Measurements from ENCODE around the gene FAM131A.

Gene FAM131A, protein sequence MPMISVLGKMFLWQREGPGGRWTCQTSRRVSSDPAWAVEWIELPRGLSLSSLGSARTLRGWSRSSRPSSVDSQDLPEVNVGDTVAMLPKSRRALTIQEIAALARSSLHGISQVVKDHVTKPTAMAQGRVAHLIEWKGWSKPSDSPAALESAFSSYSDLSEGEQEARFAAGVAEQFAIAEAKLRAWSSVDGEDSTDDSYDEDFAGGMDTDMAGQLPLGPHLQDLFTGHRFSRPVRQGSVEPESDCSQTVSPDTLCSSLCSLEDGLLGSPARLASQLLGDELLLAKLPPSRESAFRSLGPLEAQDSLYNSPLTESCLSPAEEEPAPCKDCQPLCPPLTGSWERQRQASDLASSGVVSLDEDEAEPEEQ

DNA sequence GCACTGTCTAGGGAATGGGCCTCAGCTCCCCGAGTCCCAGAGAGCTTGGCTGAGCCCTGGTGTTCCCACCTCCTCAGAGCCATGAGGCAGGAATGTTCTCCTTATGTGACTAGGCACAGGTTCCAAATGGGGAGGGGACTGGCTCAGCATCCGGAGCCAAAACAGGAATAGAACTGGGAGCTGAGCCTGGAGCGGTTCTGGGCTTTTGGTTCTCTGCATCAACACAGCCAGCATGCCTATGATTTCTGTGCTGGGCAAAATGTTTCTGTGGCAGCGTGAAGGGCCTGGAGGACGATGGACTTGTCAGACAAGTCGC lies at the start of gene FAM131A:
FAM131A (plus strand) TSS at position 202 of the 316 bp plus-strand sequence; CDS start at position 233, 31 bp downstream.
- no peak for DNase-seq

GRCh38 chr3:184289426-184289938 lies 47.9 kb upstream of the FAM131A start:
- DNase-seq: peak; percentile 85

GRCh38 chr3:184290331-184290730 lies 47.1 kb upstream of the FAM131A start:
- DNase-seq: no peak

DNA sequence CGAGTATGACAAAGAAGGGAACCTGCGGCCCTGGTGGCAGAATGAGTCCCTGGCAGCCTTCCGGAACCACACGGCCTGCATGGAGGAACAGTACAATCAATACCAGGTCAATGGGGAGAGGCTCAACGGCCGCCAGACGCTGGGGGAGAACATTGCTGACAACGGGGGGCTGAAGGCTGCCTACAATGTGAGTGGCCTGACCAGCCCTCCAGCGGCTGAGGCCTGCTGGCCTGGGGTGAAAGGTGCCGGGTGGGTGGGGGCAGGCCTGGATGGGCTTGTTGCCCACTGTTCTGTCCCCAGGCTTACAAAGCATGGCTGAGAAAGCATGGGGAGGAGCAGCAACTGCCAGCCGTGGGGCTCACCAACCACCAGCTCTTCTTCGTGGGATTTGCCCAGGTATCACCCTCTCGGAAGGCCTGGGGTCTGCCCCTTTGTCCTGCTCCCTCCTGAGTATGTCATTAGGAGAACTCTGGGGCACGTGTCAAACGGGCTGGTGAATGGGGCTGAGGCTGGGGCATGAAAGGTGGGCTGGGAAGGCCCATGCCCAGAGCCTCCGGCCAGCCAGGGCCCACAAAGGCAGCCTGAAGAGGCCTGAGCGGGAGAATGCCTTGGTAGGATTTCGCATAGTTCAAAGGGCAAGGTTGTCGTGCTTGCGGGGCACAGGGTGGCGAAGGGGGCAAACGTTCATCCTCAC lies 46.2 kb upstream of the FAM131A start:
- DNase-seq: no peak

DNA sequence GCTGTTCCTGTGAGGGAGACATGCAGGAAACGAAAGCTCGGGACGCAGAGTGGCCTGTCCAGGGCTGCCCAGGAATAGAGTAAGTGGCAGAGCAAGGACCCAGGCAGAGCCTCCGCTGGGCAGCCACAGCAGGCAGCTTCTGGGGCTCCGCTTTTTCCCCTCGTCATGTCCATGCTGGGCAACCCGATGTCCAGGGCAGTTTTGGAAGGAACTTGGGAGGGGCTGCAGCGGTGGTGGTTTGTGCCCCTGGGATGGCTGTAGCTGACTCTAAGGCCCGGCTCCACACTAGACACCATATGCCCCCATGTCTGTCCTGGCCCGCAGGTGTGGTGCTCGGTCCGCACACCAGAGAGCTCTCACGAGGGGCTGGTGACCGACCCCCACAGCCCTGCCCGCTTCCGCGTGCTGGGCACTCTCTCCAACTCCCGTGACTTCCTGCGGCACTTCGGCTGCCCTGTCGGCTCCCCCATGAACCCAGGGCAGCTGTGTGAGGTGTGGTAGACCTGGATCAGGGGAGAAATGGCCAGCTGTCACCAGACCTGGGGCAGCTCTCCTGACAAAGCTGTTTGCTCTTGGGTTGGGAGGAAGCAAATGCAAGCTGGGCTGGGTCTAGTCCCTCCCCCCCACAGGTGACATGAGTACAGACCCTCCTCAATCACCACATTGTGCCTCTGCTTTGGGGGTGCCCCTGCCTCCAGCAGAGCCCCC lies 45.5 kb upstream of the FAM131A start:
- no peak for DNase-seq

DNA sequence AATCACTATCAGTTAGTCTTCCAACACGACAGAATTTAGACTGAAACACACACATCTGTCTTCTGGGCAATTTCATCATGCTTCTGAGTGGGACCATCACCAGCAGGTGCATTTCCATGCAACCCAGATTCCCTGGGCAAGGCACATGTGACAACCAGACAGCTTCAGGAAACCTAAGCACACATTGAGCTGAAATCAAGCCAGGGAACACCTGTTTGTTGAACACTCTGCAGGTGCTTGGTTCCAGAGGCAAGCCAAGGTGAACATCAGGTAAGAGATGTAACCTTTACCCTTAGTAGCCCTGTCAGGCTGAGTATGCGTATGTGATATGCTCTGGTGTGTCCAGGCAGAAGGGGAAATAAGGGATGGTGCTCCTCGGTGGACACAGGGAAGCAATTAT lies 41.6 kb upstream of the FAM131A start:
- no peak for DNase-seq

DNA sequence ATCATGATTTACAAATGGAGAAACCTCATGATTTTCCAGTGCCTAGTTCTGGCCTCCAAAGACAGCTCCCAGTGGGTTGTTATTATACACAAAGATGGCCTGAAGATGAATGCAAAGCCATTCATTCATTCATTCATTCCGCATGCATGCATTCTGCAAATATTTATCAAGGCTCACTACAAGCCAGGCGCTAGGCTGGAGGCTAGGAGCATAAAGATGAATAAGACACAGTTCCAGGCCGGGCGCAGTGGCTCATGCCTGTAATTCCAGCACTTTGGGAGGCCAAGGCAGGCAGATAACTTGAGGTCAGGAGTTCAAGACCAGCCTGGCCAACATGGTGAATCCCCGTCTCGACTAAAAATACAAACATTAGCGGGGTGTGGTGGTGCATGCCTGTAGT lies 40.8 kb upstream of the FAM131A start:
- no peak for DNase-seq

GRCh38 chr3:184298759-184299487 lies 38.5 kb upstream of the FAM131A start, which contains the start of gene PSMD2:
Gene PSMD2 (plus strand): TSS chr3:184299241. CDS start chr3:184299267, 26 bp downstream.
- peak; percentile 99 for DNase-seq

GRCh38 chr3:184299488-184300377 lies 37.7 kb upstream of the FAM131A start:
- no peak for DNase-seq

- no peak for DNase-seq
Observed at GRCh38 chr3:184300378-184300720, 37.1 kb upstream of the FAM131A start.

DNA sequence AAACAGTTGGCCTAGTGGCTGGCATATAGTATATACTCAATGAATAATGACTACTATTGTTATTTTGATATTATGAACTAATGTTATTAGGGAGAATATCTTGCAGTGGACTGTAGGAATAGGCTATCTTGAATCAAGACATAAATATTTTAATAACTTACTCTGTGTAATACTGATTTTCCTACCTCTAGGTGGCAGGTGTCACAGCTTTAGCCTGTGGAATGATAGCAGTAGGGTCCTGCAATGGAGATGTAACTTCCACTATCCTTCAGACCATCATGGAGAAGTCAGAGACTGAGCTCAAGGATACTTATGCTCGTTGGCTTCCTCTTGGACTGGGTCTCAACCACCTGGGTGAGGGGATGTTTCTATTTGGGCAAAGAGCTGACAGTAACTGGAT lies 31.8 kb upstream of the FAM131A start:
- DNase-seq: no peak

GRCh38 chr3:184306341-184306972 lies 30.9 kb upstream of the FAM131A start:
- no peak for DNase-seq

GRCh38 chr3:184307915-184308314 lies 29.5 kb upstream of the FAM131A start:
- no peak for DNase-seq

GRCh38 chr3:184308744-184309143 lies 28.7 kb upstream of the FAM131A start:
- no peak for DNase-seq

DNA sequence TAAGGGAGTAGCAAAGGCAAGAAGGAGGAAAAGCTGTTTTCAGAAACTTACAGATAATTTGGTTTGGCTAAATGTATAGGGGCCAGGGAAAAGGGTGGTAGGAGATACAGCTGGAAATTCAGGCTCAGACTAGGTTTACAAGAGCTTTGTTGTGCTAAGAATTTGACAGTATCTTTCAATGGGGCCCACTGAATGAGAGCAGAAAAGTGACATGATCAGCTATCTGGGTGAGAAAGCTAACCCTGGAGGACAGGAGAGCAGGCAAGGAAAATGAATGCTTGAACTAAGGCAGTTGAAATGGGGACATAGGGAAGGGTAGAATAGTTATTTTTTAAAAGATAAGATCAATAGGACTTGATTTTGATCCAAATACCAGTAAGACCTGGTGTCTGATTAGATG lies 25.8 kb upstream of the FAM131A start:
- DNase-seq: no peak

GRCh38 chr3:184314363-184314699 lies 23.1 kb upstream of the FAM131A start, which contains the start of gene EIF4G1:
Gene EIF4G1 (plus strand): TSS chr3:184314606. CDS start chr3:184315797, 1,191 bp downstream.
- DNase-seq: peak; percentile 97

DNA sequence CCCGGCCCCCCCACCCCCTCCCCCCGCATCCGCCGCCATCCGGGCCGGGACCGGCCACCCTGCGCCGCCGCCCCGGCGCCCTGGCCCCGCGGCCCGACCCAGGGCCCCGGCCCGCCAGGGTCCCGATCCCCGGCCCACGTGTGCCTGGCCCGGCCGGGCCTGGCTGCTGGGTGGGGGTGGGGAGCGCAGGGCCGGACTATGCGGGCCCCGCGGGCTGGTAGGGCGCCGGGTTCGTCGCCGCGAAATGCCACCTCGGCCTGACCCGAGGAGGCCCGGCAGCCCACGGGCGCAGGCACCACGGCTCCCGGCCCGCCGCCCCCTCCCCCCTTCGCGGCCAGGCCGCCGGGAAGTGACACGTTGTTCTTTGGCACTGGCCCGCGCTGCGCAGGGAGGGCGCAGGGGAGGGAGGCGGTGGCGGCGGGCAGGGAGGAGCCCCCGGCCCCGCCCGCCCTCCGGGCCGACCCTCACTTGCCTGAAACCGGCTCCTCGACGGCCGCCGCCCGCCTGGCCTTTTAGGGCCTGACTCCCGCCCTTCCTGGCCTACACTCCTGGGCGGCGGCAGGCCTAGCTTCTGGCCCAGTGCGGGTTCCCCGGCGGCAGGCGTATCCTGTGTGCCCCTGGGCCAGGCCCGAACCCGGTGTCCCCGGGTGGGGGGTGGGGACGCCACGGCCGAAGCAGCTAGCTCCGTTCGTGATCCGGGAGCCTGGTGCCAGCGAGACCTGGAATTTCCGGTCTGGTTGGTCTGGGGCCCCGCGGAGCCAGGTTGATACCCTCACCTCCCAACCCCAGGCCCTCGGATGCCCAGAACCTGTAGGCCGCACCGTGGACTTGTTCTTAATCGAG lies 22.5 kb upstream of the FAM131A start:
- DNase-seq: peak; percentile 82

GRCh38 chr3:184315543-184315867 lies 21.9 kb upstream of the FAM131A start:
- no peak for DNase-seq

DNA sequence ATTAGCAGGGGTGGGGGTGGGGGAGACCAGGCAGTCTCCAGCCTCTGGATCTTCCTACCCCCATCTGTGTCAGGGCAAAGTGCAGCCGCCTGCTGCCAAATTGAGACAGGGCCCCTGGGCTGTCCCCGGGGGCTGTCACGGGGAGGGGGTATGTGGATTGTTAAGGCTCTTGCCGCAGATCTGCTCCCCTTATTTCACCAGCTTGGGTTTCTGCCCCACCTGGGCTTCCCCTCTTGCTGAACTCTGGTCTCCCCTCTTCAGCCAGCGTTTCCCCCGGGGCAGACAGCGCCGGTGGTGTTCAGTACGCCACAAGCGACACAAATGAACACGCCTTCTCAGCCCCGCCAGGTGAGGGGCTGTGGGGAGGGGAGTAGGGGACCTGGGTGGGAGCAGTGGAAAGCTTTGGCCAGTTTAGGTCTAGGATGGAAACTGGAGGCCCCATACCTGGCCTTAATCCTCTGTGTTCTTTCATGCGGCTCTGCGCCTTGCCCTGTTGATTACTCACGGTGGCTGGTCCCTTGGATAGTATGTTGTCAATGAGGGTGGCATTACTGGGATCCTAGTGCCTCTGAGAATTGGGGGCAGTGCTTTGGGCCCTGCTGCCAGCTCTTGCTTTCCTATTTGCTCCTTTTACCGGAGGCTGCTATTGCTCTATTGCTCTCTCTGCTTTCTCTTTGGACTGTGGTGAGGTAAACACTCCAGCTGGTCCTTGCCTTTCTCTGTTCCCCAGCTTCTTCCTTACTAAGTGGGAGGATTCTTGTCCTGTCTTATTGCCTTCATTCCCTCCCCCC lies 21.3 kb upstream of the FAM131A start:
- no peak for DNase-seq

GRCh38 chr3:184316792-184317191 lies 20.6 kb upstream of the FAM131A start:
- DNase-seq: no peak

Data from islet precursor cell (in vitro differentiated cells).